ENCODE measurements around the gene ARL5C. TPM values are rescaled to one million over a fixed set of nuclear protein-coding genes. Genes with fewer than 3 reads are reported as not detected.
A peak's percentile ranks its signal among the peaks of the same experiment; 100 is the strongest.

The ARL5C gene
- total RNA-seq, 1 donor from 2014 or later = not detected

DNA sequence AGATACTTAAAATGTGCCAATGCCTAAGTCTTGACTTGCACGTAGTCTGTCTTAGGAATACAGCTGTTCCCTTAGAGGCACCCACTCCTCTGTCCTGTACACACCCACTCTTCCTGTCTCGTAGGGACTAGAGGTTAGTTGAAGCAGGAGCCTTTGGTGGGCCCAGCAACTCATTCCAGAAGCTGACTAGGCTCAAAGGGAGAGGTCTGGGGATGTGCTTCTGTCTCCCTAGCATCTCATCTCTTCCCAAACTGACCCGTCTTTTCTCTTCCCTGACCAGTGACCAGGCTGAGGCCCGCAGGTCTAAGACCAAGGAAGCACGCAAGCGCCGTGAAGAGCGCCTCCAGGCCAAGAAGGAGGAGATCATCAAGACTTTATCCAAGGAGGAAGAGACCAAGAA, 38.3 kb upstream of the ARL5C start:
- no peak overlapping the region for H3K4me3 ChIP-seq
- H3F3A ChIP-seq (ENCODE audit: low read depth) = peaks cover 78% of the 10 kb centered on the region
- Mint-ChIP-seq H3K4me1 (peaks cover 36% of the 10 kb centered on the region), H3K27ac (no peak overlapping the region), H3K36me3 (peaks cover 24% of the 10 kb centered on the region), H3K9me3 (no peaks in the 10 kb centered on the region), H3K4me3 (no peak overlapping the region), H3K27me3 (ENCODE audit: insufficient read depth, low read depth) (peaks cover 27% of the 10 kb centered on the region)
- no peak overlapping the region for H3K4me2 ChIP-seq
- H2AFZ ChIP-seq (replicated peaks) = no peak overlapping the region
- peaks cover 29% of the 10 kb centered on the region for H3K4me1 ChIP-seq
- H3K9ac ChIP-seq = no peak overlapping the region
- no peak overlapping the region for H3K27ac ChIP-seq
- TF ChIP-seq, protein P1, sequence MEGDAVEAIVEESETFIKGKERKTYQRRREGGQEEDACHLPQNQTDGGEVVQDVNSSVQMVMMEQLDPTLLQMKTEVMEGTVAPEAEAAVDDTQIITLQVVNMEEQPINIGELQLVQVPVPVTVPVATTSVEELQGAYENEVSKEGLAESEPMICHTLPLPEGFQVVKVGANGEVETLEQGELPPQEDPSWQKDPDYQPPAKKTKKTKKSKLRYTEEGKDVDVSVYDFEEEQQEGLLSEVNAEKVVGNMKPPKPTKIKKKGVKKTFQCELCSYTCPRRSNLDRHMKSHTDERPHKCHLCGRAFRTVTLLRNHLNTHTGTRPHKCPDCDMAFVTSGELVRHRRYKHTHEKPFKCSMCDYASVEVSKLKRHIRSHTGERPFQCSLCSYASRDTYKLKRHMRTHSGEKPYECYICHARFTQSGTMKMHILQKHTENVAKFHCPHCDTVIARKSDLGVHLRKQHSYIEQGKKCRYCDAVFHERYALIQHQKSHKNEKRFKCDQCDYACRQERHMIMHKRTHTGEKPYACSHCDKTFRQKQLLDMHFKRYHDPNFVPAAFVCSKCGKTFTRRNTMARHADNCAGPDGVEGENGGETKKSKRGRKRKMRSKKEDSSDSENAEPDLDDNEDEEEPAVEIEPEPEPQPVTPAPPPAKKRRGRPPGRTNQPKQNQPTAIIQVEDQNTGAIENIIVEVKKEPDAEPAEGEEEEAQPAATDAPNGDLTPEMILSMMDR (IDR thresholded peaks at IDR 0.05) = no peak
- TF ChIP-seq EZH2 (IDR thresholded peaks at IDR 0.05) = no peak
- TF ChIP-seq EZH2phosphoT487 (IDR thresholded peaks at IDR 0.05) = no peak
- peaks cover 17% of the 10 kb centered on the region for H4K20me1 ChIP-seq (ENCODE audit: low read depth)
- peaks cover 29% of the 10 kb centered on the region for H3K79me2 ChIP-seq (ENCODE audit: low read depth)
- H3K27me3 ChIP-seq = peaks cover 4% of the 10 kb centered on the region
- no peak for DNase-seq (ENCODE audit: low spot score)
- no peaks in the 10 kb centered on the region for H3K9me3 ChIP-seq (ENCODE audit: low read depth)
- peaks cover 14% of the 10 kb centered on the region for H3K36me3 ChIP-seq

DNA sequence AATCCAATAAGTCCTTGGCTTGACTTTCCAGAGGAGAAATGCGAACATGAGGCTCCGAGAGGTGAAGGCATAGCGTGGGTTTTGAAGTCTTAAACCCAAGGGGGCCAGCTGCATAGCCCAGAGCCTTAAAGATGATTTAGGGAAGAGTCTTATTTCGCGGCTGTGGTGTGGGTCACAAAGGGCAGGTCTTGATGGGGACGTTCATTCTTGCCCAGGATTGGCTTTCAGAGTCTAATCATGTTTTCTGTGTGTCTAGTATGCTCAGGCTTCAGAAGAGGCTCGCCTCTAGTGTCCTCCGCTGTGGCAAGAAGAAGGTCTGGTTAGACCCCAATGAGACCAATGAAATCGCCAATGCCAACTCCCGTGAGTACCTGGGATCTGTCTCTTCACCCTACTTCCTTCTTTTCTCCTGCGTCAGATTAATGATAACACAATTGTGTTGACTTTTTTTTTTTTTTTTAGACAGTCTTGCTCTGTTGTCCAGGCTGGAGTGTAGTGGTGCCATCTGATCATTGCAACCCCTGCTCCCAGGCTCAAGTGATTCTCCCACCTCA, 35.1 kb upstream of the ARL5C start:
- H3K9ac ChIP-seq = peak overlapping the region; percentile 99
- H3K4me2 ChIP-seq = peak overlapping the region; percentile 98
- Mint-ChIP-seq H3K9me3 (no peaks in the 10 kb centered on the region), H3K4me3 (peak overlapping the region; percentile 99), H3K36me3 (peaks cover 24% of the 10 kb centered on the region), H3K27ac (peak overlapping the region; percentile 81), H3K27me3 (ENCODE audit: insufficient read depth, low read depth) (peaks cover 16% of the 10 kb centered on the region), H3K4me1 (peaks cover 30% of the 10 kb centered on the region)
- peaks cover 40% of the 10 kb centered on the region for H3K79me2 ChIP-seq (ENCODE audit: low read depth)
- TF ChIP-seq EZH2phosphoT487 (IDR thresholded peaks at IDR 0.05) = no peak
- TF ChIP-seq EZH2 (IDR thresholded peaks at IDR 0.05) = no peak
- TF ChIP-seq, protein P1 (IDR thresholded peaks at IDR 0.05) = no peak
- H3K27ac ChIP-seq = peak overlapping the region; percentile 100
- H3K36me3 ChIP-seq = peaks cover 14% of the 10 kb centered on the region
- H3K27me3 ChIP-seq = no peaks in the 10 kb centered on the region
- H4K20me1 ChIP-seq (ENCODE audit: low read depth) = peaks cover 21% of the 10 kb centered on the region
- peak overlapping the region; percentile 73 for H3K4me3 ChIP-seq
- no peak for DNase-seq (ENCODE audit: low spot score)
- H3K4me1 ChIP-seq = peaks cover 26% of the 10 kb centered on the region
- no peak overlapping the region for H2AFZ ChIP-seq (replicated peaks)
- H3K9me3 ChIP-seq (ENCODE audit: low read depth) = no peaks in the 10 kb centered on the region
- peaks cover 73% of the 10 kb centered on the region for H3F3A ChIP-seq (ENCODE audit: low read depth)

- peak within 1 kb of the TSS; percentile 73 for H3K4me3 ChIP-seq
- H3K9ac ChIP-seq = peak within 1 kb of the TSS; percentile 99
- H3K27me3 ChIP-seq = no peaks in the 10 kb centered on the region
- H3K4me2 ChIP-seq = peak within 1 kb of the TSS; percentile 98
- H3K36me3 ChIP-seq = peaks cover 14% of the 10 kb centered on the region
- peaks cover 29% of the 10 kb centered on the region for H4K20me1 ChIP-seq (ENCODE audit: low read depth)
- Mint-ChIP-seq H3K4me3 (peak within 1 kb of the TSS; percentile 99), H3K27ac (peak within 1 kb of the TSS; percentile 100), H3K4me1 (peaks cover 33% of the 10 kb centered on the region), H3K9me3 (no peaks in the 10 kb centered on the region), H3K36me3 (peaks cover 24% of the 10 kb centered on the region), H3K27me3 (ENCODE audit: insufficient read depth, low read depth) (peaks cover 19% of the 10 kb centered on the region)
- peak; percentile 90 for DNase-seq (ENCODE audit: low spot score)
- H2AFZ ChIP-seq (replicated peaks) = peak within 1 kb of the TSS; percentile 99
- H3K9me3 ChIP-seq (ENCODE audit: low read depth) = no peaks in the 10 kb centered on the region
- peaks cover 71% of the 10 kb centered on the region for H3F3A ChIP-seq (ENCODE audit: low read depth)
- peak within 1 kb of the TSS; percentile 100 for H3K27ac ChIP-seq
- peaks cover 33% of the 10 kb centered on the region for H3K4me1 ChIP-seq
- no peak for TF ChIP-seq EZH2phosphoT487 (IDR thresholded peaks at IDR 0.05)
- no peak for TF ChIP-seq EZH2 (IDR thresholded peaks at IDR 0.05)
- TF ChIP-seq, protein P1 (IDR thresholded peaks at IDR 0.05) = no peak
- H3K79me2 ChIP-seq (ENCODE audit: low read depth) = peaks cover 48% of the 10 kb centered on the region
Observed at GRCh38 chr17:39200070-39200879, 34.3 kb upstream of the ARL5C start, which contains the start of gene RPL19. Gene RPL19, plus strand, starts transcription at chr17:39200283. Its CDS starts 62 bp downstream, at chr17:39200345.
